ENCODE results near the gene IYD.

Gene IYD

GRCh38 chr6:150327117-150327774 is 41.6 kb upstream of the IYD start:
- TF ChIP-seq CTCF (IDR thresholded peaks at IDR 0.05; ENCODE audit: low read depth, low read length), result no peak
- no peak overlapping the region for H3K4me3 ChIP-seq (ENCODE audit: low read depth, low read length)

DNA sequence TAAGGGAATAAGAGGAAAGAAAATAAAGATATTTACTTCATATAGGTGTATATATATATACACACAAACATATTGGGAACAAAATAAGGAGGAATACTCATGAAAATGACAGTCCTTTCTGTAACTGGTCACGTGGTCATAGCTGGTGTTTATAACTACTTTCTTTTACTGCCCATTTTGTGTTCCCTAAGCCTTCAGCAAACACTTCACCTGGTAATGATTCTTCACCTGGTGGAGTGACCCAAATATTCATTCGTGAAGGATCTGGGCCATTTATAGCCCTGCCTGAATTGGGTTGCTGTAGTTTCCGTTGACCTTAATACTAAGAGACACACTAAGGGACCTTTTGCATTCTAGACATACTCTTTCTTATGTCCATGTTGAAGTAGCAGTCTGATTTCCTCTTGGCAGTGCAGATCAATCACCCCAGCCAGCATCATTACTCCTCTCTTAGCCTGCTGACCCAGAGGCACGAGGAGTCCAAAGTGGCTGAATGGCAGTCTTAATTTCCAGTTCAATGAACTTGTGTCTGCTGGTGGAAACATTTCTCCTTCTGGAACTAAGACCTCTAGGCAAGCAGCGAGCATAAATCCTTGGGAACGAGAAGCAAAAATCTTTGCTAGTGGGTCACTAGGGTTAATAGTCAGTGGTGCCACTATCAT is 39.9 kb upstream of the IYD start:
- TF ChIP-seq CTCF (IDR thresholded peaks at IDR 0.05; ENCODE audit: low read depth, low read length), result no peak
- H3K4me3 ChIP-seq (ENCODE audit: low read depth, low read length), result no peak overlapping the region

DNA sequence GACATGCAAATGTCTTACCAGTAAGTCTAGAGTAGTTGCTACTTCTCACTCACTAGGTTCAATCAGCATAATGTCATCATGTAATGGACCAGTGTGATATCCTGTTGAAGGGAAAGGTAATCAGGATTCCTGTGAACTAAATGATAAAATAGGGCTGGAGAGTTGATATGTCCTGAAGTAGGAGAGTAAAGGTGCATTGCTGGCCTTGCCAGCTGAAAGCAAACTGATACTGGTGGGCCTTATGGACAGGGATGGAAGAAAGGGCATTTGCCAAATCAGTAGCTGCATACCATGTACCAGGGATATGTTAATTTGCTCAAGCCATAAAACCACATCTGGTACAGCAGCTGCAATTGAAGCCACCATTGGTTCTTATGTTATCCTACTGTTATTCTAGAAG is 37.5 kb upstream of the IYD start:
- TF ChIP-seq CTCF (IDR thresholded peaks at IDR 0.05; ENCODE audit: low read depth, low read length), result no peak
- no peak overlapping the region for H3K4me3 ChIP-seq (ENCODE audit: low read depth, low read length)

DNA sequence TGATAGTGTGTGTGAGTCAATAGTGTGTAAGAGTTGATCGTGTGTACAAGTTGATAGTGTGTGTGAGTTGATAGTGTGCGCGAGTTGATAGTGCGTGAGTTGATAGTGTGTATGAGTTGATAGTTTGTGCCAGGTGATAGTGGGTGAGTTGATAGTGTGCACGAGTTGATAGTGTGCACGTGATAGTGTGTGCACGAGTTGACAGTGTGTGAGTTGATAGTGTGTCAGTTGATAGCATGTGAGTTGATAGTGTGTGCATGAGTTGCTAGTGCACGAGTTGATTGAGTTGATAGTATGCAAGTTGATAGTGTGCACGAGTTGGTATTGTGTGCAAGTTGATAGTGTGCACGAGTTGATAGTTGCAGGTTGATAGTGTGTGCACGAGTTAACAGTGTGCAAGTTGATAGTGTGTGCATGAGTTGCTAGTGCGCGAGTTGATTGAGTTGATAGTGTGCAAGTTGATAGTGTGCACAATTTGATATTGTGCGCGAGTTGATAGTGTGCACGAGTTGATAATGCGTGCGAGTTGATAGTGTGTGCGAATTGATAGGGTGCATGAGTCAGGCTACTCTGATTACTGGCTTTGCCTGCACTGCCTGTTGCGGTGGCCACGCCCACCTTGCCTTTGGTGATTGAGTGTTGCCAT is 35.8 kb upstream of the IYD start:
- TF ChIP-seq CTCF (IDR thresholded peaks at IDR 0.05; ENCODE audit: low read depth, low read length), result no peak
- H3K4me3 ChIP-seq (ENCODE audit: low read depth, low read length), result no peak overlapping the region

- H3K4me3 ChIP-seq (ENCODE audit: low read depth, low read length), result no peak overlapping the region
- no peak for TF ChIP-seq CTCF (IDR thresholded peaks at IDR 0.05; ENCODE audit: low read depth, low read length)
Measured at GRCh38 chr6:150333585-150333941, 35.2 kb upstream of the IYD start.

DNA sequence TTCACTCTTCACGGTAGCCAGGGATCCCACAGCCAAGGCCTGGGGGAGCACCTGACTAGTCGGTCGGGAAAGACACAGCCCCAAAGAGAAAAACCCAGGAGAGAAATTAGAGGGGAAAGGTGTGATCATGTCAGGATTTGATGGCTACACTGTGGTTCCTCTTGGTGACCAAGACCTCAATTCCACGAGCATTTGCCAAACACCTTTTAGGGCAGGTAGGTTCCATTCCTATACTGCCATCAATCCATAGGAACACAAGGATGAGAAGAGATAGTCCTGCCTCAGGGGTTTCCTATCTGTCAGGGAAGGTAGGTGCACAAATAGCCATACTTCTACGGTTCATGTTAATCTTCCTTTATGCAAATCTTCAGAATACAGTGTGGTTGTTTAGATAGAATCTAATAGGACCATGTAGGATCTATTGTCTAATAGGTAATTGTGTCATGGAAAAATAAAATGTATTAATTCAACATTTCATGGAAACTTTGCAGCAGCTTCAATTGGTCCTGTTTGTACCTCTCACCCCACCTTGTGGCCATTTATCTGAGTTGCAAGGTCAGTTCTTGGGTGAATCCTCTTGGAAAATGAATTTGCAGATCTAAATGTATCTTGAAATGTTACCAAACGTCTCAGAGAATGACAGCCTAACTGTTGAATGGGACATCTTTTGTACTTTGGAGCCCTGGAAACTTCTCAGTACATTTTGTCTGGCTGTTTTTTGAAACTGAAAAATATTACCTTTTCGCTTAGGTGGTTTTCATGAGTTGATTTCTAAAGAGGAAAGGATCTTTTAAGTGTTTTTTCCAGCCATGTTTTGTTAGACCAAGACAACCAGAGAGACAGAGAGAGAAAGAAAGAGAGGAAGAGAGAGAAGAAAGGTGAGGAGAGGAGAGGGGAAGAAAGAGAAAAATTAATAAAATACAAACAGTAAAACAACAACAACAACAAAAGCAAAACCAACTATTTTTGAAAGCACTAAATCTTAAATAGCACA is 33.7 kb upstream of the IYD start:
- TF ChIP-seq CTCF (IDR thresholded peaks at IDR 0.05; ENCODE audit: low read depth, low read length), result peak; percentile 41; the same call in 1 of the 2 replicates
- no peak overlapping the region for H3K4me3 ChIP-seq (ENCODE audit: low read depth, low read length)
